ENCODE data around the gene POFUT2. TPM values are rescaled to one million over a fixed set of nuclear protein-coding genes. Genes with fewer than 3 reads are reported as not detected.

Gene POFUT2
- total and polyA plus RNA-seq, 3 donors from 2014 or later = 49.9 to 63.3 (median 55.9) TPM

DNA sequence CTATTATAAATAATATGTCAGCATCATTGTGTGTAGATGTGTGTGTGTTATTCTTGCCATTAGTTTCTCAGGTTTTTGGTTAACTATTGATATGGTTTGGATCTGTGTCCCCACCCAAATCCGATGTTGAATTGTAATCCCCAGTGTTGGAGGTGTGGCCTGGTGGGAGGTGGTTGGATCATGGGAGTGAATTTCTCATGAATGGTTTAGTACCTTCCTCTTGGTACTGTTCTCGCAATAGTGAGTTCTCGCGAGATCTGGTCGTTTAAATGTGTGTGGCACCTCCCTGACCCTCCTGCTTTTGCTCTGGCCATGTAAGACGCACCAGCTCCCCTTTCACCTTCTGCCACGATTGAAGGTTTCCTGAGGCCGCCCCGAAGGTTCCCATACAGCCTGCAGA lies 9.6 kb upstream of the POFUT2 start:
- intact Hi-C loops (cut with DNase I; ENCODE audit: low total_unique reads) = no loop called here
- H3K4me1 ChIP-seq = peaks cover 37% of the 10 kb centered on the region
- peak; percentile 11 for DNase-seq
- no peaks in the 10 kb centered on the region for H3K9me3 ChIP-seq
- WGBS, 2 donors = 91 to 94% methylated on average over 9 of the region's 9 CpGs
- no peak overlapping the region for H3K4me3 ChIP-seq
- H3K36me3 ChIP-seq (ENCODE audit: low read depth, missing control alignments) = no peaks in the 10 kb centered on the region
- no peak overlapping the region for H3K27ac ChIP-seq
- TF ChIP-seq, protein P1, sequence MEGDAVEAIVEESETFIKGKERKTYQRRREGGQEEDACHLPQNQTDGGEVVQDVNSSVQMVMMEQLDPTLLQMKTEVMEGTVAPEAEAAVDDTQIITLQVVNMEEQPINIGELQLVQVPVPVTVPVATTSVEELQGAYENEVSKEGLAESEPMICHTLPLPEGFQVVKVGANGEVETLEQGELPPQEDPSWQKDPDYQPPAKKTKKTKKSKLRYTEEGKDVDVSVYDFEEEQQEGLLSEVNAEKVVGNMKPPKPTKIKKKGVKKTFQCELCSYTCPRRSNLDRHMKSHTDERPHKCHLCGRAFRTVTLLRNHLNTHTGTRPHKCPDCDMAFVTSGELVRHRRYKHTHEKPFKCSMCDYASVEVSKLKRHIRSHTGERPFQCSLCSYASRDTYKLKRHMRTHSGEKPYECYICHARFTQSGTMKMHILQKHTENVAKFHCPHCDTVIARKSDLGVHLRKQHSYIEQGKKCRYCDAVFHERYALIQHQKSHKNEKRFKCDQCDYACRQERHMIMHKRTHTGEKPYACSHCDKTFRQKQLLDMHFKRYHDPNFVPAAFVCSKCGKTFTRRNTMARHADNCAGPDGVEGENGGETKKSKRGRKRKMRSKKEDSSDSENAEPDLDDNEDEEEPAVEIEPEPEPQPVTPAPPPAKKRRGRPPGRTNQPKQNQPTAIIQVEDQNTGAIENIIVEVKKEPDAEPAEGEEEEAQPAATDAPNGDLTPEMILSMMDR (IDR thresholded peaks at IDR 0.05) = no peak
- no peaks in the 10 kb centered on the region for H3K27me3 ChIP-seq

DNA sequence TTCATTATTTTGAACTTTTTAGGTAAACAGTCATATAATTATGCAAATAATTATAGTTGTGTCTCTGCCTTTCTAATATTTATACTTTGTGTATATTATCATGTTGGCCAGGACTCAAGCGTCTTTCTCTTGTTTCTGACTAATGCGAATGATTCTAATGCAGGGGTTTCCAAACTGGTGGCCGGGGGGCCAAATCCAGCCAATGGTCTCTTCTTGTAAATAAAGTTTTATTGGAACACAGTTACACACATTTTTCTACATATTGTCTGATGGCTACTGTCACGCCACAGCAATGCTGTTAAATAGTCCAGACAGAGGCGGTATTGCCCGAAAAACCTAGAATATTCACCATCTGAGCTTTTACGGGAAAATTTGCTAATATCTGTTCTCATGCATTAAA lies 8.9 kb upstream of the POFUT2 start:
- H3K27me3 ChIP-seq = no peaks in the 10 kb centered on the region
- H3K9me3 ChIP-seq = no peaks in the 10 kb centered on the region
- 96 to 98% methylated on average over 7 of the region's 7 CpGs for WGBS, 2 donors
- H3K27ac ChIP-seq = no peak overlapping the region
- peak; percentile 12 for DNase-seq
- no peak for TF ChIP-seq POLR2A (IDR thresholded peaks at IDR 0.05)
- TF ChIP-seq, protein P1 (IDR thresholded peaks at IDR 0.05) = no peak
- intact Hi-C loops (cut with DNase I; ENCODE audit: low total_unique reads) = no loop called here
- H3K4me3 ChIP-seq = no peak overlapping the region
- H3K4me1 ChIP-seq = peaks cover 36% of the 10 kb centered on the region
- no peaks in the 10 kb centered on the region for H3K36me3 ChIP-seq (ENCODE audit: low read depth, missing control alignments)

DNA sequence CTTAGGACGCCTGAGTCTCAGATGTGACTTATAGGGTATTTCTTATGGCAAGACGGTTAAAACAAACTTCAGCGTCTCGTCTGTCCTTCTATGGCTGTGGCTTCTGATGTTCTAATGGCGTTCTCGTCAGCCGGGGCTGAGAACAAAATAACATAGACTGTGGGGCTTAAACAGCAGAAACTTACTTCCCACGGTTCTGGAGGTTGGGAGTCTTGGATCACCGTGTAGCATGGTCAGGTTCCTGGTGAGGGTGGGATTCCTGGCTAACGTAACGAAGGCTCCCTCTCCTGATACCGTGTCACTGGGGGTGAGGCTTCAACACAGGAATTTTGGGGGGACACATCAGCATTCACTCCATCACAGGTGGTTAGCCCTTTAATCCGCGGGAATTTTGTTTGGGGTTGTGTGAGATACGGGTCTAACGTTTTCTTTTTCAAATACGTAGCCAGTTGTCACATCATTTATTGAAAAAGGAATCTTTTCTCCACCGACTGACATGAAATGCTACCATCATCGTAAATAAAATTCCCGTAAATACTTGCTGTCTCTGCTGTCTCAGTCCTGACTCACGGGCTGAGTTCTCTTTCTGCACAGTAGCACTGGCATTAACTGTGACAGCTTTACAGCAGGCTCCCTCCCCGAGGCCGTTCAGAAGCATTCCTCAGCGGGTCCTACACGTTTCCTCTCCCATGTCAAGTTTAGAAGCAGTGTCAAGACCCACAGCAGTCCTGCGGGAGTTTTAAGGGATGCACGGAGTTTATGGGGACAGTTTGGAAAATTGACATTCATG lies 8.1 kb upstream of the POFUT2 start:
- WGBS, 2 donors = 80 to 83% methylated on average over 27 of the region's 27 CpGs
- TF ChIP-seq POLR2A (IDR thresholded peaks at IDR 0.05) = no peak
- TF ChIP-seq, protein P1 (IDR thresholded peaks at IDR 0.05) = no peak
- Histone ChIP-seq H3K36me3 (ENCODE audit: low read depth, missing control alignments) (no peaks in the 10 kb centered on the region), H3K9me3 (no peaks in the 10 kb centered on the region), H3K27me3 (no peaks in the 10 kb centered on the region), H3K4me3 (no peak overlapping the region), H3K4me1 (peaks cover 36% of the 10 kb centered on the region), H3K27ac (peak overlapping the region; percentile 87 to 94)
- DNase-seq = peak; percentile 10
- intact Hi-C loops (cut with DNase I; ENCODE audit: low total_unique reads) = no loop called here

DNA sequence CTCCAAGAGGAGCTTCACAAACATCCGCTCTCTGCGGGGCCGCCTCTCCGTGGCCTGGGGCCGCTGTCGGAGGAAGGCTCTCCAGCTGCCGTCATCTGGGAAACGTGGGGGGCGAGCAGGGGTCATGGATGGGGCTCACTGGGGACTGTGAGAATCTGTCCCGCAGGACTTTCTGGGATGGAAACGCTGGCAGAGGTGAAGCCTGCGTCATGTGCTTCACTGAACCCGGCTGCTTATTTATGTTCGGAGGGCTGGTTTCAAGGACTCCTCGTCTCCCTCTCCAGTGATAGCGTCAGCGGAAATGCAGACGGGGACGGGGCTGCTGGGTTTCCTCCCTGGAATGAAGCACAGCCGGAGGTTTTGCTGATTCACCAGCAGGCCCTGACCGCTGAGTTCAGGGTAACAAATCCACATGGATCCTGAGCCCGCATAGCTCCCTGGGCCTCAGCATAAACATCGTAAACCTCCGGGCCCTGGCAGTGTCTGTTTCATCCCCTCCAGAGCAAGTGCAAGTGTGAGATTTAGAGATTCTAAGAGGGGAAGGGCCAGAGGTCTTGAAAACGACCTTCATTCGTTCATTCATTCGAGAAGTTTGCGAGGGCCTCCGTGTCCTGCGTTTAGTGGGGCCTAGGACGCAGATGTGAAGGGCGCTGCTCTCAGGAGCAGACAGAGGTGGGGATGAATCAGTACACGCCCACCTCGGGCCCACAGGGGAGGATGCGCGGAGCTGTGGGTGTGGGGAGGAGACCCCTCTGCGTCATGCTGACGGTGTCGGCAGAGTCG lies 7.0 kb upstream of the POFUT2 start:
- H3K4me3 ChIP-seq = no peak overlapping the region
- no peaks in the 10 kb centered on the region for H3K36me3 ChIP-seq (ENCODE audit: low read depth, missing control alignments)
- H3K9me3 ChIP-seq = no peaks in the 10 kb centered on the region
- peaks cover 36% of the 10 kb centered on the region for H3K4me1 ChIP-seq
- H3K27me3 ChIP-seq = no peaks in the 10 kb centered on the region
- peak; percentile 91 for DNase-seq
- peak overlapping the region; percentile 87 to 94 for H3K27ac ChIP-seq
- intact Hi-C loops (cut with DNase I; ENCODE audit: low total_unique reads) = loop anchor here (5.0 kb wide), 1 partner anchor 143 kb away; no protein-coding TSS in a partner anchor
- WGBS, 2 donors = 36 to 58% methylated on average over 22 to 40 of the region's 40 CpGs
- no peak for TF ChIP-seq POLR2A (IDR thresholded peaks at IDR 0.05)
- TF ChIP-seq, protein P1 (IDR thresholded peaks at IDR 0.05) = no peak
